ENCODE data around the gene SEL1L2. TPM values are rescaled to one million over a fixed set of nuclear protein-coding genes. Genes with fewer than 3 reads are reported as not detected.

Gene SEL1L2
- total RNA-seq, 1 experiment from 2014 or later, result not detected

DNA sequence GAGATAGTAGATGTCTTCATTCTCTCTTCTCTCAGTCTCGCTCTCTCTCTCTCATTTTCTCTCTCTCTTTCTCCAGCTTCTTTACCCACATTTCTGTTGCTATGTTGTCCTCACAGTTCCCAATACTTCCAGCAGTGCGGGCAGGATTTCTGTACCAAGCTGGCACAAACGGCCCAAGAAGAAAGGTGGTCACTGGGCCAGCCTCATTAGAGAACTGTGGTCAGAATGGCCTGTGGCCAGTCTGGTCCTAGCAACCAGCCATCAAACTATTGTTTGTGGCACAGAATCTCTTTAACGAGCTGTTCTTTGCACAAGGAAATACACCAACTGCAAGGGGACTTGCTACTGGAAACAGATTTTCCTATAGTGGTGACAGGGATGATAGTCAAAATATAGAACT is 81.3 kb downstream of the SEL1L2 start:
- Histone ChIP-seq H3K27me3 (ENCODE audit: control insufficient read depth, insufficient read depth, low read length) (no peaks in the 10 kb centered on the region), H3K36me3 (replicated peaks; ENCODE audit: control insufficient read depth, insufficient read depth, low read length) (no peaks in the 10 kb centered on the region), H3K4me3 (ENCODE audit: insufficient read depth, low read depth, low read length) (no peak overlapping the region)
- no peak for DNase-seq

DNA sequence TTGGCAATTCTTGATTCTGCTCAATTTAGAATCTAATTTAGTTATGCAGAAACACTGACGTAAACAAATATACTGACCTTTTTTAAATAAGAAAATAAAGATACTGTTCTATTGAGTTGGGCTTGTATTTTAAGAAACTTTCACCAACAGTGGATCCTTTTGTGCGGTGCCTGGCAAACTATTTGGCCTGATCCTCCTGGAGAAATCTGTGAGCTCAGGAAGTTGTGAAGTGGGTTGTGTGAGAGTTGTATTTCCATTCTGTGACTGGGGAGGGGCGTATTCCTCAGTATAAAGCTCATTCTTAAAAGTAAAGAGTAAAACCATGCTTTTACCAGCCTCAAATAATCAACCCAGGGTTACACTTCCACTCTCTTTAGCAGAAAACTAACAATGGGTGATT is 85.6 kb downstream of the SEL1L2 start:
- DNase-seq, result no peak
- Histone ChIP-seq H3K27me3 (ENCODE audit: control insufficient read depth, insufficient read depth, low read length) (no peaks in the 10 kb centered on the region), H3K4me3 (ENCODE audit: insufficient read depth, low read depth, low read length) (no peak overlapping the region), H3K36me3 (replicated peaks; ENCODE audit: control insufficient read depth, insufficient read depth, low read length) (no peaks in the 10 kb centered on the region)

- no peak overlapping the region for H3K4me3 ChIP-seq (ENCODE audit: insufficient read depth, low read depth, low read length)
- H3K36me3 ChIP-seq (replicated peaks; ENCODE audit: control insufficient read depth, insufficient read depth, low read length), result no peaks in the 10 kb centered on the region
- no peaks in the 10 kb centered on the region for H3K27me3 ChIP-seq (ENCODE audit: control insufficient read depth, insufficient read depth, low read length)
- no peak for DNase-seq
Observed at GRCh38 chr20:13900496-13900895, 89.9 kb downstream of the SEL1L2 start.

DNA sequence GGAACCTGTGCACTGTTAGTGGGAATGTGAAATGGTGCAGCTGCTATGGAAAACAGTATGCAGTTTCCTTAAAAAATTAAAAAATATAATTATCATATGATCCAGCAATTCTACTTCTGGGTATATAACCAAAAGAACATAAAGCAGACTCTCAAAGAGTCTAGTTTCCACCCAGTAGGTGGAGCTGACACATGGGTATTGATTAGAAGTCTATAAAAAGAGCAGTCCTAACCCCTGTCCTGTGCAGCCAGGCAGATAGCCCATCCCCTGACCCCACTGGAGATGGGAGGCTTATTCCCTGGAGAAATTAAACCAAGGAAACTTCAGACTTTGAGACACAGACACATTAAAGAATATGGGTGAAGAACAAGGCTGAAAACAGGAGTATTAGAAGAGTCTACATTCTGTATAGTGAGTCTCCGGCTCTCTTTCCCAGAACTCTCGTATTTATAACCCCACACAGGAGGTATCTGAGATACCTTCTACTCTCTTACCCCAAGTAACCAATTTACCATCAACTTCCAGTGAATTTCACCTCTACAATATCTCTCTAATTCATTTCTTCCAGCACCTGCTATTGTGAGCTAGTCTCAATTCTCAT is 92.3 kb downstream of the SEL1L2 start:
- Histone ChIP-seq H3K27me3 (ENCODE audit: control insufficient read depth, insufficient read depth, low read length) (no peaks in the 10 kb centered on the region), H3K4me3 (ENCODE audit: insufficient read depth, low read depth, low read length) (no peak overlapping the region), H3K36me3 (replicated peaks; ENCODE audit: control insufficient read depth, insufficient read depth, low read length) (no peaks in the 10 kb centered on the region)
- peak; percentile 37 for DNase-seq

DNA sequence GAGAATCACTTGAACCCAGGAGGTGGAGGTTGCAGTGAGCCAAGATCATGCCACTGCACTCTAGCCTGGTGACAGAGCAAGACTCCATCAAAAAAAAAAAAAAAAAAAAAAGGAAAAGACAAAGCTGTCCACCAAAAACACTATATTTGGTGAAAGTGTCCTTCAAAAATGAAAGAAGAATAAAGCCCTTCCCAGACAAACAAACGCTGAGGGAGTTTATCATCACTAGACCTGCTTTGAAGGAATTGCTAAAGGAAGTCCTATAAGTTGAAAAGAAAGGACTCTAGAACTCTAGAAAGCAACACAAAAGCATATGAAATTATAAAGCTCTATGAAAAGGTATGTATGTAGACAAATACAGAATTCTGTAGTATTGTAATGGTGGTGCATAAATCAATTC is 98.8 kb downstream of the SEL1L2 start:
- no peaks in the 10 kb centered on the region for H3K36me3 ChIP-seq (replicated peaks; ENCODE audit: control insufficient read depth, insufficient read depth, low read length)
- no peak for DNase-seq

GRCh38 chr20:13884803-13885202 is 105.6 kb downstream of the SEL1L2 start:
- no peak for DNase-seq
- no peak overlapping the region for H3K4me3 ChIP-seq (ENCODE audit: insufficient read depth, low read depth, low read length)
- H3K27me3 ChIP-seq (ENCODE audit: control insufficient read depth, insufficient read depth, low read length), result no peaks in the 10 kb centered on the region
- no peaks in the 10 kb centered on the region for H3K36me3 ChIP-seq (replicated peaks; ENCODE audit: control insufficient read depth, insufficient read depth, low read length)

More for the DNA sequence above, 98.8 kb downstream of the SEL1L2 start:
- Histone ChIP-seq H3K4me3 (ENCODE audit: insufficient read depth, low read depth, low read length) (no peak overlapping the region), H3K27me3 (ENCODE audit: control insufficient read depth, insufficient read depth, low read length) (no peaks in the 10 kb centered on the region)

GRCh38 chr20:13883425-13883824 is 107.0 kb downstream of the SEL1L2 start:
- Histone ChIP-seq H3K36me3 (replicated peaks; ENCODE audit: control insufficient read depth, insufficient read depth, low read length) (no peaks in the 10 kb centered on the region), H3K4me3 (ENCODE audit: insufficient read depth, low read depth, low read length) (no peak overlapping the region), H3K27me3 (ENCODE audit: control insufficient read depth, insufficient read depth, low read length) (no peaks in the 10 kb centered on the region)
- DNase-seq, result no peak

DNA sequence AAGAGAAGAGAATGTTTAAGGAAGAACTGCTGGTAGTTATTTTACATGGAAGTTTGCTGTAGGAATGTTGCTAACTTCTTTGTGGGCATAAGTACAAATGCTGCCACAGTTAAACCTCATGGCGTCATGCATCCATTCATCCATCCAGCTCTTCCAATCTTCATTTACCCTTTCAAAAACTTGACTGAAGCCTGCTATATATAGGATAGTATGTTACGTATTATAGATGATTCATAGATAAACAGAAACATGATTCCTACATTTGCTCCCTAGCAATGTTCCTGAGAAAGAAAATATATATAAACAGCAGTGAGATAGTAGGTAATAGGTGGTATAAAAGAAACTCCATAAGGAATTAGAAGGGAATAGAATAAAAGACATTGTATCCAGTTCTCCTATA is 111.8 kb downstream of the SEL1L2 start:
- Histone ChIP-seq H3K4me3 (ENCODE audit: insufficient read depth, low read depth, low read length) (no peak overlapping the region), H3K27me3 (ENCODE audit: control insufficient read depth, insufficient read depth, low read length) (no peaks in the 10 kb centered on the region), H3K36me3 (replicated peaks; ENCODE audit: control insufficient read depth, insufficient read depth, low read length) (no peaks in the 10 kb centered on the region)
- no peak for DNase-seq

GRCh38 chr20:13877793-13878192 is 112.6 kb downstream of the SEL1L2 start:
- H3K27me3 ChIP-seq (ENCODE audit: control insufficient read depth, insufficient read depth, low read length), result no peaks in the 10 kb centered on the region
- H3K36me3 ChIP-seq (replicated peaks; ENCODE audit: control insufficient read depth, insufficient read depth, low read length), result no peaks in the 10 kb centered on the region
- no peak for DNase-seq
- H3K4me3 ChIP-seq (ENCODE audit: insufficient read depth, low read depth, low read length), result no peak overlapping the region

DNA sequence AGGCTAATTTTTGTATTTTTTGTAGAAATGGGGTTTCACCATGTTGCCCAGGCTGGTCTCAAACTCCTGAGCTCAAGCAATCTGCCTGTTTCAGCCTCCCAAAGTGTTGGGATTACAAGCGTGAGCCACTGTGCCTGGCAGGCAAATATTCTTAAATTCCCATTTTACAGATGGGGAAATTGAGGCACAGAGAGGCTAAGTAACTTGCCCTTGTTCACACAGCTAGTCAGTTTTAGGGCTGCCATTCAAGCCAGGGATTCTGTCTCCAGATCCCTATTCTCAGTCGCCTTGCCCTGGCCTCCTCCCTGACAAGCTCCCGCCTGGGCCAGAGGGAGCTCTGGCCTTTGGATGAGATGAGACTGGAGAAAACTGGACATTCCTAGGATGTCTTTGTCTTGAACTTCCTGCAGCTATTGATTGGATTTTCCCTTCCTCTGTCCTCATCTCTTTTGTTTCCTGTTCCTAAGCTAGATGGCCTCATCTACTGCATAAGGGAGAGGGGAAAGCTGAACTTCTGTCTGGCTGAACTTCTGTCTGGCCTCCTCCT is 115.1 kb downstream of the SEL1L2 start:
- DNase-seq, result no peak
- H3K27me3 ChIP-seq (ENCODE audit: control insufficient read depth, insufficient read depth, low read length), result no peaks in the 10 kb centered on the region
- no peaks in the 10 kb centered on the region for H3K36me3 ChIP-seq (replicated peaks; ENCODE audit: control insufficient read depth, insufficient read depth, low read length)
- H3K4me3 ChIP-seq (ENCODE audit: insufficient read depth, low read depth, low read length), result no peak overlapping the region

GRCh38 chr20:13874394-13875157 is 115.8 kb downstream of the SEL1L2 start:
- Histone ChIP-seq H3K4me3 (ENCODE audit: insufficient read depth, low read depth, low read length) (no peak overlapping the region), H3K36me3 (replicated peaks; ENCODE audit: control insufficient read depth, insufficient read depth, low read length) (no peaks in the 10 kb centered on the region), H3K27me3 (ENCODE audit: control insufficient read depth, insufficient read depth, low read length) (no peaks in the 10 kb centered on the region)
- no peak for DNase-seq

DNA sequence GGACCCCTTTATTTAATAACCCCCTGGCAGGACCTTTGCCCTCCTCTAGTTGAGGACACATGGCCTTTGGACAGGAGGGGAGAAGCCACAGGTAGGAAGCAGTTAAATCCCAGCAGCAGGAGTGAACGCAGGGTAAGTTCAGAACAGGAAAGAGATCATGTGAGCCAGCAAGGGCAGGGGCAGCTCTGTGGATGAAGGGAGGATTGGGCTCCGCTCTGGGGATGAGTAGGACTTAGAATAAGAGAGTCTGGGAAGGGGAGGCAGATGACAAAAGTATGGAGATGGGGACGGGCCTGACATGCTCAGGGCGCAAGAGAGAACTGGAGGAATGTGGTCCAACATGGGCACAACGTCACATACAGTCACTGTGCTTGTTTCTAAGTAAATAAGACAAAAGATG is 116.6 kb downstream of the SEL1L2 start:
- no peak for DNase-seq
- H3K4me3 ChIP-seq (ENCODE audit: insufficient read depth, low read depth, low read length), result no peak overlapping the region
- H3K36me3 ChIP-seq (replicated peaks; ENCODE audit: control insufficient read depth, insufficient read depth, low read length), result no peaks in the 10 kb centered on the region
- no peaks in the 10 kb centered on the region for H3K27me3 ChIP-seq (ENCODE audit: control insufficient read depth, insufficient read depth, low read length)

DNA sequence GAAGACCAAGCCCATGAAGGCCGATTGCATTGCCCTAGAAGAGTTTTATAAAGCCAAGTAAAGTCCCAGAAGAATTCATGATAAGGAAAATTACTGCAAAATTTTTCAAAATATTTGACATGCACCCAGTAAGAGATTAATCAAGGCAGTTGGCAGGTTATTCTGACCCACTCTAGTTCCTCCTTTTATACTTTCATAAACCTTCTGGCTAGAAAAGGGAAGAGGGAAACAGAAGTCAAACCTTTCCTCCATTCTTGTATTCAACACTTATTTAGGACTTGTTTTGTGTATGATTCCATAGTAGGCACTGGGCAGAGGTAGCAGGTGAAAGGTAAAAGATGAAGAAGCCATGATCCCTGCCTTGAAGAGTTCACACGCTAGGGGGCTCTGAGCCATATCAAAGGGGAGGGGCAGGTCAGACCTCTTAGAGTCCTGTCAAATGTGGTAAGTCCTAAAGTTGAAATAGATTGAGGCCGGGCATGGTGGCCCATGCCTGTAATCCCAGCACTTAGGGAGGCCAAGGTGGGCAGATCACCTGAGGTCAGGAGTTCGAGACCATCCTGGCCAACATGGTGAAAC is 120.2 kb downstream of the SEL1L2 start:
- H3K4me3 ChIP-seq (ENCODE audit: insufficient read depth, low read depth, low read length), result no peak overlapping the region
- peak; percentile 37 for DNase-seq
- no peaks in the 10 kb centered on the region for H3K36me3 ChIP-seq (replicated peaks; ENCODE audit: control insufficient read depth, insufficient read depth, low read length)
- H3K27me3 ChIP-seq (ENCODE audit: control insufficient read depth, insufficient read depth, low read length), result no peaks in the 10 kb centered on the region

DNA sequence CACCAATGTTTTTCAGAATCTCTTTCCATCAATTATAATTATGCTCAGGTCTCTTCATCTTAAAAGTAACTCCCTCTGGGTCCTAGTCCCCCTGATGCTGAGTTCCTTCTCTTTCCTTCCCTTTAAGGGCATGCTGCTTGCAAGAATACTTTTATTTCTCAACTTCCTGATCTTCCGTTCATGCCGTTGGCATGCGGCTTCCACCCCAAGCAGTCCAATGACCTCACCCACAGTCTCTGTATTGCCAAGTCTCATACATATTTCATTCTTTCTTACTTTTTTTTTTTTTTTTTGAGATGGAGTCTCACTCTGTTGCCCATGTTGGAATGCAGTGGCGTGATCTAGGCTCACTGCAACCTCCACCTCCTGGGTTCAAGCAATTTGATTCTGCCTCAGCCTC is 122.1 kb downstream of the SEL1L2 start:
- no peak for DNase-seq
- H3K36me3 ChIP-seq (replicated peaks; ENCODE audit: control insufficient read depth, insufficient read depth, low read length), result no peaks in the 10 kb centered on the region
- no peak overlapping the region for H3K4me3 ChIP-seq (ENCODE audit: insufficient read depth, low read depth, low read length)
- no peaks in the 10 kb centered on the region for H3K27me3 ChIP-seq (ENCODE audit: control insufficient read depth, insufficient read depth, low read length)

DNA sequence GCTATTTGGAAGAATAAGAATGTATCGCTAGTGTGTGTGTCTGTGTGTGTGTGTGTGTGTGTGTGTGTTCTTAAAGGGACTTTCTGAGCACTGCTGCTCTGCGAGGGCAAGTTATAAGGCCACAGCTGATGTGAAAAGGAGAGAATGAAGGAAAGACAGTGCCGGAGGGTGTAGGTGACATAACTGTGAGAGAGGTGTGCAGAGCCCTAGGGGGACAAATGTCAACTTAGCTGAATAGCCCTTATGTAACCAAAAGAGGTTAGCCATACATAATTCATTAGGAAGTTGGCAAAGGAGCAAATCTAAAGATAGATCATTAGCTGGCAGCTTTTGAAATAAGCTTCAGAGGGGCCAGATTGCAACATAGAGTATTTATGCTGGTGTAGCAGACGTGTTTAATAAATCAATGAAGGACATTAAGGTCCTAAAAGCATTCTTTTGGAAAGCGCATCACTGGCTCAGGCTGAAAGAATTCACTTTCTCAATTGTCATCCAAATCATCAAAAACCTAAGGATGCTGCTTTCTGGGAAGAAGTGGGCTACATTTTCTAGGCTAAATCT is 124.5 kb downstream of the SEL1L2 start:
- H3K27me3 ChIP-seq (ENCODE audit: control insufficient read depth, insufficient read depth, low read length), result no peaks in the 10 kb centered on the region
- H3K36me3 ChIP-seq (replicated peaks; ENCODE audit: control insufficient read depth, insufficient read depth, low read length), result no peaks in the 10 kb centered on the region
- DNase-seq, result no peak
- no peak overlapping the region for H3K4me3 ChIP-seq (ENCODE audit: insufficient read depth, low read depth, low read length)

Data from H7 (cell line).